H9 (cell line): ENCODE measurements around the gene DENND6B. TPM values are rescaled to one million over a fixed set of nuclear protein-coding genes. Genes with fewer than 3 reads are reported as not detected.
A peak's percentile ranks its signal among the peaks of the same experiment; 100 is the strongest.

ENCODE experiments used
- DNase-seq: peaks from one replicate; pipeline ENCODE4 v3.0.0-alpha.2; 2017
- H2AFZ ChIP-seq: one replicate; pipeline ENCODE4 v1.6.1; 2013; ENCODE audit warnings: mild to moderate bottlenecking, low read length, control low read depth, moderate library complexity
- H2AK5ac ChIP-seq: 2 replicates; pipeline ENCODE4 v1.6.1; 2013; ENCODE audit warnings: low read length, control low read depth, mixed read lengths; ENCODE audit not compliant: insufficient read length
- H2BK120ac ChIP-seq: one replicate; pipeline ENCODE4 v1.6.1; 2013; ENCODE audit warnings: low read depth, mild to moderate bottlenecking, low read length, control low read depth, inconsistent platforms; ENCODE audit not compliant: poor library complexity, severe bottlenecking
- H2BK12ac ChIP-seq: 2 replicates; pipeline ENCODE4 v1.6.1; 2013; ENCODE audit warnings: low read length, control low read depth, mixed read lengths, low read depth; ENCODE audit not compliant: insufficient read length
- H2BK15ac ChIP-seq: 2 replicates; pipeline ENCODE4 v1.6.1; 2013; ENCODE audit warnings: low read depth, low read length, control low read depth
- H2BK20ac ChIP-seq: one replicate; pipeline ENCODE4 v1.6.1; 2013; ENCODE audit warnings: low read depth, mild to moderate bottlenecking, low read length, control low read depth, inconsistent platforms; ENCODE audit not compliant: poor library complexity, severe bottlenecking
- H2BK5ac ChIP-seq: 2 replicates; pipeline ENCODE4 v1.6.1; 2013; ENCODE audit warnings: low read length, control low read depth, mixed read lengths; ENCODE audit not compliant: insufficient read length
- H3K14ac ChIP-seq: 2 replicates; pipeline ENCODE4 v1.6.1; 2013; ENCODE audit warnings: low read length, control low read depth; ENCODE audit not compliant: insufficient read depth
- H3K18ac ChIP-seq: 2 replicates; pipeline ENCODE4 v1.6.1; 2013; ENCODE audit warnings: low read depth, mild to moderate bottlenecking, mixed read lengths, low read length, control low read depth; ENCODE audit not compliant: insufficient read length
- H3K23ac ChIP-seq: 2 replicates; pipeline ENCODE4 v1.6.1; 2013; ENCODE audit warnings: low read length, control low read depth, mixed read lengths, low read depth; ENCODE audit not compliant: insufficient read length
- H3K23me2 ChIP-seq: 2 replicates; pipeline ENCODE4 v1.6.1; 2013; ENCODE audit warnings: low read depth, mild to moderate bottlenecking, mixed read lengths, low read length, control low read depth; ENCODE audit not compliant: insufficient read length, poor library complexity, severe bottlenecking
- H3K27ac ChIP-seq: 2 replicates; pipeline ENCODE4 v1.5.1; 2013; ENCODE audit warnings: low read length, control low read depth, mixed read lengths, low read depth; ENCODE audit not compliant: insufficient read length
- H3K27me3 ChIP-seq: 2 replicates; pipeline ENCODE4 v1.6.1; 2013; ENCODE audit warnings: low read length, control low read depth, inconsistent platforms; ENCODE audit not compliant: insufficient read depth
- H3K4ac ChIP-seq: 2 replicates; pipeline ENCODE4 v1.6.1; 2013; ENCODE audit warnings: low read depth, mild to moderate bottlenecking, control low read depth, inconsistent platforms, low read length, moderate library complexity
- H3K4me1 ChIP-seq: 2 replicates; pipeline ENCODE4 v1.6.1; 2013; ENCODE audit warnings: low read length, control low read depth, inconsistent platforms; ENCODE audit not compliant: insufficient read depth
- H3K4me2 ChIP-seq: 2 replicates; pipeline ENCODE4 v1.6.1; 2013; ENCODE audit warnings: low read length, control low read depth, mixed read lengths; ENCODE audit not compliant: insufficient read length, insufficient read depth
- H3K56ac ChIP-seq: 2 replicates; pipeline ENCODE4 v1.6.1; 2013; ENCODE audit warnings: low read depth, mild to moderate bottlenecking, mixed read lengths, low read length, control low read depth; ENCODE audit not compliant: insufficient read length
- H3K79me1 ChIP-seq: 2 replicates; pipeline ENCODE4 v1.6.1; 2013; ENCODE audit warnings: low read depth, mild to moderate bottlenecking, moderate library complexity, low read length, control low read depth, inconsistent platforms; ENCODE audit not compliant: insufficient read depth, poor library complexity, severe bottlenecking
- H3K79me2 ChIP-seq: 2 replicates; pipeline ENCODE4 v1.6.1; 2013; ENCODE audit warnings: low read length, control low read depth, inconsistent platforms; ENCODE audit not compliant: insufficient read depth
- H3K9ac ChIP-seq: 2 replicates; pipeline ENCODE4 v1.6.1; 2013; ENCODE audit warnings: low read length, control low read depth, mixed read lengths; ENCODE audit not compliant: insufficient read length; ENCODE audit errors: extremely low read depth
- H3K9me3 ChIP-seq: one replicate; pipeline ENCODE4 v1.6.1; 2013; ENCODE audit warnings: low read depth, low read length, inconsistent platforms; ENCODE audit not compliant: control insufficient read depth
- H3T11ph ChIP-seq: one replicate; pipeline ENCODE4 v1.6.1; 2013; ENCODE audit warnings: mild to moderate bottlenecking, low read length, control low read depth, inconsistent platforms
- H4K20me1 ChIP-seq: one replicate; pipeline ENCODE4 v1.6.1; 2013; ENCODE audit not compliant: control insufficient read depth, insufficient read length, insufficient read depth
- H4K5ac ChIP-seq: 2 replicates; pipeline ENCODE4 v1.6.1; 2013; ENCODE audit warnings: low read depth, mild to moderate bottlenecking, mixed read lengths, low read length, control low read depth; ENCODE audit not compliant: insufficient read length
- H4K8ac ChIP-seq: replicated peaks from 2 replicates; pipeline ENCODE4 v1.6.1; 2013; ENCODE audit warnings: low read length, control low read depth, mixed read lengths, low read depth; ENCODE audit not compliant: insufficient read length
- H4K91ac ChIP-seq: 2 replicates; pipeline ENCODE4 v1.6.1; 2013; ENCODE audit warnings: low read depth, mild to moderate bottlenecking, moderate library complexity, mixed read lengths, low read length, control low read depth; ENCODE audit not compliant: insufficient read length
- H3K27ac Mint-ChIP-seq, 3 experiments: 2 replicates in 2 of 3; 3 replicates in 1 of 3; pipeline ENCODE4 v1.8.0; 2020 to 2021; ENCODE audit warnings: mixed read lengths in 3 of 3, mild to moderate bottlenecking in 1 of 3, moderate library complexity in 1 of 3
- H3K27me3 Mint-ChIP-seq: 2 replicates; pipeline ENCODE4 v1.8.0; 2021; ENCODE audit warnings: low read depth, mild to moderate bottlenecking, moderate library complexity, mixed read lengths
- H3K36me3 Mint-ChIP-seq, 3 experiments: 2 replicates in 2 of 3; 3 replicates in 1 of 3; pipeline ENCODE4 v1.8.0; 2020 to 2021; ENCODE audit warnings: low read depth in 3 of 3, mixed read lengths in 3 of 3; ENCODE audit not compliant: insufficient read depth in 1 of 3
- H3K4me1 Mint-ChIP-seq, 2 experiments: 2 replicates each; pipeline ENCODE4 v1.8.0; 2020; ENCODE audit warnings: mixed read lengths in 2 of 2
- H3K4me3 Mint-ChIP-seq, 2 experiments: 2 replicates in 1 of 2; 3 replicates in 1 of 2; pipeline ENCODE4 v1.8.0; 2020 to 2021; ENCODE audit warnings: mild to moderate bottlenecking in 2 of 2, mixed read lengths in 2 of 2, moderate library complexity in 1 of 2
- H3K9me3 Mint-ChIP-seq, 2 experiments: 2 replicates in 1 of 2; 3 replicates in 1 of 2; pipeline ENCODE4 v1.8.0; 2020; ENCODE audit warnings: mild to moderate bottlenecking in 2 of 2, mixed read lengths in 2 of 2, moderate library complexity in 1 of 2
- WGBS: extraction: QIAGEN DNeasy Blood & Tissue Kit; methylation state at CpG from one replicate; pipeline ENCODE4 v1.1.7; 2013; ENCODE audit warnings: missing lambda C conversion rate, low lambda C conversion rate, mixed read lengths; ENCODE audit not compliant: insufficient read length; ENCODE audit errors: extremely low coverage; 5-methylcytosine and 5-hydroxymethylcytosine counted together
- total RNA-seq: library from RNA; stranded (reverse); gene quantifications from 2 replicates; pipeline ENCODE4 v1.2.1, GENCODE V29; 2021
- TF ChIP-seq, protein P1 (sequence below): fragments of 200-600 bp; sonication (generic); conservative IDR thresholded peaks from 3 replicates; pipeline ENCODE4 v1.8.0; 2021; ENCODE audit warnings: antibody characterized with exemption, mild to moderate bottlenecking

DENND6B gene
- total RNA-seq, 1 experiment from 2014 or later = 1.5 TPM

DNA sequence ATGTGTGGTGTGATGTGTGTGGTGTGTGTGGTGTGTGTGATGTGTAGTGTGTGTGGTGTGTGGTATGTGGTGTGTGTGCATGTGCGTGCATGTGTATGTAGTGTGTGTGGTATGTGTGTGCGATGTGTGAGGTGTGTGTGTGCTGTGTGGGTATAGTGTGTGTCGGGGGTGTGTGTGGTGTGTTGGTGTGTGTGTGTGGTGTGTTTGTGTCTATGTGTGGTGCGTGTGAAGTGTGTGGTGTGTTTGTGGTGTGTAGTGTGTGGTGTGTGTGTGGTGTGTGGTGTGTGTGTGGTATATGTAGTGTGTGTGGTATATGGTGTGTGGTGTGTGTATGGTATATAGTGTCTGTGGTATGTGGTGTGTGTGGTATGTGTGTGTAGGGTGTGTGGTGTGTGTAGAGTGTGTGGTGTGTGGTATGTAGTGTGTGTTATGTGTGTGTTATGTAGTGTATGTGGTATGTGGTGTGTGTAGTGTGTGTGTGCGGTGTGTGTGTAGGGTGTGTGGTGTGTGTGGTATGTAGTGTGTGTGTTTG lies 11.3 kb upstream of the DENND6B start:
- Histone ChIP-seq H3K79me2 (no peaks in the 10 kb centered on the region), H2BK15ac (no peak overlapping the region), H4K20me1 (no peaks in the 10 kb centered on the region), H3K56ac (no peak overlapping the region), H3K4ac (no peak overlapping the region), H2BK120ac (no peak overlapping the region), H3K23ac (peak overlapping the region; percentile 5), H3K4me1 (no peaks in the 10 kb centered on the region), H3K9ac (no peak overlapping the region), H3K18ac (peak overlapping the region; percentile 4), H3K27me3 (no peaks in the 10 kb centered on the region), H3K23me2 (peaks cover 9% of the 10 kb centered on the region), H3K79me1 (no peaks in the 10 kb centered on the region), H2AFZ (no peak overlapping the region), H3K27ac (no peak overlapping the region), H4K91ac (no peak overlapping the region), H3K4me2 (no peak overlapping the region), H3K9me3 (no peaks in the 10 kb centered on the region), H2BK5ac (no peak overlapping the region), H3T11ph (no peak overlapping the region), H2AK5ac (no peak overlapping the region), H4K5ac (peak overlapping the region; percentile 1), H4K8ac (peak overlapping the region; percentile 1), H3K14ac (no peak overlapping the region), H2BK12ac (no peak overlapping the region), H2BK20ac (no peak overlapping the region)
- Mint-ChIP-seq H3K4me3 (no peak overlapping the region), H3K36me3 (no peaks in the 10 kb centered on the region; a peak in 1 of 7 replicates), H3K9me3 (no peaks in the 10 kb centered on the region), H3K27me3 (no peaks in the 10 kb centered on the region; the same call in none of the 2 replicates), H3K4me1 (no peaks in the 10 kb centered on the region), H3K27ac (no peak overlapping the region)
- no peak for DNase-seq
- TF ChIP-seq, protein P1, sequence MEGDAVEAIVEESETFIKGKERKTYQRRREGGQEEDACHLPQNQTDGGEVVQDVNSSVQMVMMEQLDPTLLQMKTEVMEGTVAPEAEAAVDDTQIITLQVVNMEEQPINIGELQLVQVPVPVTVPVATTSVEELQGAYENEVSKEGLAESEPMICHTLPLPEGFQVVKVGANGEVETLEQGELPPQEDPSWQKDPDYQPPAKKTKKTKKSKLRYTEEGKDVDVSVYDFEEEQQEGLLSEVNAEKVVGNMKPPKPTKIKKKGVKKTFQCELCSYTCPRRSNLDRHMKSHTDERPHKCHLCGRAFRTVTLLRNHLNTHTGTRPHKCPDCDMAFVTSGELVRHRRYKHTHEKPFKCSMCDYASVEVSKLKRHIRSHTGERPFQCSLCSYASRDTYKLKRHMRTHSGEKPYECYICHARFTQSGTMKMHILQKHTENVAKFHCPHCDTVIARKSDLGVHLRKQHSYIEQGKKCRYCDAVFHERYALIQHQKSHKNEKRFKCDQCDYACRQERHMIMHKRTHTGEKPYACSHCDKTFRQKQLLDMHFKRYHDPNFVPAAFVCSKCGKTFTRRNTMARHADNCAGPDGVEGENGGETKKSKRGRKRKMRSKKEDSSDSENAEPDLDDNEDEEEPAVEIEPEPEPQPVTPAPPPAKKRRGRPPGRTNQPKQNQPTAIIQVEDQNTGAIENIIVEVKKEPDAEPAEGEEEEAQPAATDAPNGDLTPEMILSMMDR = no peak
- WGBS = 100% methylated on average over 5 of the region's 5 CpGs
